H9 (cell line): ENCODE measurements around the gene NLRP4. TPM values are rescaled to one million over a fixed set of nuclear protein-coding genes. Genes with fewer than 3 reads are reported as not detected.
"Not testable (repeated sequence)": the region's sequence is repeated elsewhere in the genome, so short reads cannot be mapped to it uniquely, and the experiment has no call there.

Experiments used
- DNase-seq: peaks from one replicate; pipeline ENCODE4 v3.0.0-alpha.2; 2017
- H2AFZ ChIP-seq: one replicate; pipeline ENCODE4 v1.6.1; 2013; ENCODE audit warnings: mild to moderate bottlenecking, low read length, control low read depth, moderate library complexity
- H2AK5ac ChIP-seq: 2 replicates; pipeline ENCODE4 v1.6.1; 2013; ENCODE audit warnings: low read length, control low read depth, mixed read lengths; ENCODE audit not compliant: insufficient read length
- H2BK120ac ChIP-seq: one replicate; pipeline ENCODE4 v1.6.1; 2013; ENCODE audit warnings: low read depth, mild to moderate bottlenecking, low read length, control low read depth, inconsistent platforms; ENCODE audit not compliant: poor library complexity, severe bottlenecking
- H2BK12ac ChIP-seq: 2 replicates; pipeline ENCODE4 v1.6.1; 2013; ENCODE audit warnings: low read length, control low read depth, mixed read lengths, low read depth; ENCODE audit not compliant: insufficient read length
- H2BK15ac ChIP-seq: 2 replicates; pipeline ENCODE4 v1.6.1; 2013; ENCODE audit warnings: low read depth, low read length, control low read depth
- H2BK20ac ChIP-seq: one replicate; pipeline ENCODE4 v1.6.1; 2013; ENCODE audit warnings: low read depth, mild to moderate bottlenecking, low read length, control low read depth, inconsistent platforms; ENCODE audit not compliant: poor library complexity, severe bottlenecking
- H2BK5ac ChIP-seq: 2 replicates; pipeline ENCODE4 v1.6.1; 2013; ENCODE audit warnings: low read length, control low read depth, mixed read lengths; ENCODE audit not compliant: insufficient read length
- H3K14ac ChIP-seq: 2 replicates; pipeline ENCODE4 v1.6.1; 2013; ENCODE audit warnings: low read length, control low read depth; ENCODE audit not compliant: insufficient read depth
- H3K18ac ChIP-seq: 2 replicates; pipeline ENCODE4 v1.6.1; 2013; ENCODE audit warnings: low read depth, mild to moderate bottlenecking, mixed read lengths, low read length, control low read depth; ENCODE audit not compliant: insufficient read length
- H3K23ac ChIP-seq: 2 replicates; pipeline ENCODE4 v1.6.1; 2013; ENCODE audit warnings: low read length, control low read depth, mixed read lengths, low read depth; ENCODE audit not compliant: insufficient read length
- H3K23me2 ChIP-seq: 2 replicates; pipeline ENCODE4 v1.6.1; 2013; ENCODE audit warnings: low read depth, mild to moderate bottlenecking, mixed read lengths, low read length, control low read depth; ENCODE audit not compliant: insufficient read length, poor library complexity, severe bottlenecking
- H3K27ac ChIP-seq: 2 replicates; pipeline ENCODE4 v1.5.1; 2013; ENCODE audit warnings: low read length, control low read depth, mixed read lengths, low read depth; ENCODE audit not compliant: insufficient read length
- H3K27me3 ChIP-seq: 2 replicates; pipeline ENCODE4 v1.6.1; 2013; ENCODE audit warnings: low read length, control low read depth, inconsistent platforms; ENCODE audit not compliant: insufficient read depth
- H3K4ac ChIP-seq: 2 replicates; pipeline ENCODE4 v1.6.1; 2013; ENCODE audit warnings: low read depth, mild to moderate bottlenecking, control low read depth, inconsistent platforms, low read length, moderate library complexity
- H3K4me1 ChIP-seq: 2 replicates; pipeline ENCODE4 v1.6.1; 2013; ENCODE audit warnings: low read length, control low read depth, inconsistent platforms; ENCODE audit not compliant: insufficient read depth
- H3K4me2 ChIP-seq: 2 replicates; pipeline ENCODE4 v1.6.1; 2013; ENCODE audit warnings: low read length, control low read depth, mixed read lengths; ENCODE audit not compliant: insufficient read length, insufficient read depth
- H3K56ac ChIP-seq: 2 replicates; pipeline ENCODE4 v1.6.1; 2013; ENCODE audit warnings: low read depth, mild to moderate bottlenecking, mixed read lengths, low read length, control low read depth; ENCODE audit not compliant: insufficient read length
- H3K79me1 ChIP-seq: 2 replicates; pipeline ENCODE4 v1.6.1; 2013; ENCODE audit warnings: low read depth, mild to moderate bottlenecking, moderate library complexity, low read length, control low read depth, inconsistent platforms; ENCODE audit not compliant: insufficient read depth, poor library complexity, severe bottlenecking
- H3K79me2 ChIP-seq: 2 replicates; pipeline ENCODE4 v1.6.1; 2013; ENCODE audit warnings: low read length, control low read depth, inconsistent platforms; ENCODE audit not compliant: insufficient read depth
- H3K9ac ChIP-seq: 2 replicates; pipeline ENCODE4 v1.6.1; 2013; ENCODE audit warnings: low read length, control low read depth, mixed read lengths; ENCODE audit not compliant: insufficient read length; ENCODE audit errors: extremely low read depth
- H3K9me3 ChIP-seq: one replicate; pipeline ENCODE4 v1.6.1; 2013; ENCODE audit warnings: low read depth, low read length, inconsistent platforms; ENCODE audit not compliant: control insufficient read depth
- H3T11ph ChIP-seq: one replicate; pipeline ENCODE4 v1.6.1; 2013; ENCODE audit warnings: mild to moderate bottlenecking, low read length, control low read depth, inconsistent platforms
- H4K20me1 ChIP-seq: one replicate; pipeline ENCODE4 v1.6.1; 2013; ENCODE audit not compliant: control insufficient read depth, insufficient read length, insufficient read depth
- H4K5ac ChIP-seq: 2 replicates; pipeline ENCODE4 v1.6.1; 2013; ENCODE audit warnings: low read depth, mild to moderate bottlenecking, mixed read lengths, low read length, control low read depth; ENCODE audit not compliant: insufficient read length
- H4K8ac ChIP-seq: replicated peaks from 2 replicates; pipeline ENCODE4 v1.6.1; 2013; ENCODE audit warnings: low read length, control low read depth, mixed read lengths, low read depth; ENCODE audit not compliant: insufficient read length
- H4K91ac ChIP-seq: 2 replicates; pipeline ENCODE4 v1.6.1; 2013; ENCODE audit warnings: low read depth, mild to moderate bottlenecking, moderate library complexity, mixed read lengths, low read length, control low read depth; ENCODE audit not compliant: insufficient read length
- H3K27ac Mint-ChIP-seq, 3 experiments: 2 replicates in 2 of 3; 3 replicates in 1 of 3; pipeline ENCODE4 v1.8.0; 2020 to 2021; ENCODE audit warnings: mixed read lengths in 3 of 3, mild to moderate bottlenecking in 1 of 3, moderate library complexity in 1 of 3
- H3K27me3 Mint-ChIP-seq: 2 replicates; pipeline ENCODE4 v1.8.0; 2021; ENCODE audit warnings: low read depth, mild to moderate bottlenecking, moderate library complexity, mixed read lengths
- H3K36me3 Mint-ChIP-seq, 3 experiments: 2 replicates in 2 of 3; 3 replicates in 1 of 3; pipeline ENCODE4 v1.8.0; 2020 to 2021; ENCODE audit warnings: low read depth in 3 of 3, mixed read lengths in 3 of 3; ENCODE audit not compliant: insufficient read depth in 1 of 3
- H3K4me1 Mint-ChIP-seq, 2 experiments: 2 replicates each; pipeline ENCODE4 v1.8.0; 2020; ENCODE audit warnings: mixed read lengths in 2 of 2
- H3K4me3 Mint-ChIP-seq, 2 experiments: 2 replicates in 1 of 2; 3 replicates in 1 of 2; pipeline ENCODE4 v1.8.0; 2020 to 2021; ENCODE audit warnings: mild to moderate bottlenecking in 2 of 2, mixed read lengths in 2 of 2, moderate library complexity in 1 of 2
- H3K9me3 Mint-ChIP-seq, 2 experiments: 2 replicates in 1 of 2; 3 replicates in 1 of 2; pipeline ENCODE4 v1.8.0; 2020; ENCODE audit warnings: mild to moderate bottlenecking in 2 of 2, mixed read lengths in 2 of 2, moderate library complexity in 1 of 2
- CTCF ChIP-seq: fragments of 200-600 bp; sonication (generic); conservative IDR thresholded peaks from 3 replicates; pipeline ENCODE4 v1.8.0; 2021; ENCODE audit warnings: antibody characterized with exemption, mild to moderate bottlenecking
- WGBS: extraction: QIAGEN DNeasy Blood & Tissue Kit; methylation state at CpG from one replicate; pipeline ENCODE4 v1.1.7; 2013; ENCODE audit warnings: missing lambda C conversion rate, low lambda C conversion rate, mixed read lengths; ENCODE audit not compliant: insufficient read length; ENCODE audit errors: extremely low coverage; 5-methylcytosine and 5-hydroxymethylcytosine counted together
- total RNA-seq: library from RNA; stranded (reverse); gene quantifications from 2 replicates; pipeline ENCODE4 v1.2.1, GENCODE V29; 2021

The NLRP4 gene
- total RNA-seq, 1 experiment from 2014 or later = not detected

DNA sequence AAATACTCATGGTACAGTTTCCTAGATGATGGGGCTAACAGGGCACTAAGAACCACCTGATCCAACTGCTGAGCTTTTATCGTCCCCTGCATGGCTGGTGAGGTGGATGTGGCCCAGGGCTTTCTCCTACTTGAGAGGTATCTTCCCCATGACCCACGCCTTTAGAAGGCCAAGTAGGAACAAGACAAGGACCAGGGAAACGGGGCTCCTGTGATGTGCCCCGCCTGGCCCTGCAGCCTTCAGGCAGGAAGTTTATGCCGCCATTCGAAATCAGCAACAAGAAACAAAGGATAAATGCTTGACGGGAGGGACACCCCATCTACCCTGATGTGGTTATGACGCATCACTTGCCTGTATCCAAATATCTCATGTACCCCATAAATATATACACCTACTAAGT, 91.7 kb downstream of the NLRP4 start:
- H2BK12ac ChIP-seq = no peak overlapping the region
- peaks cover 88% of the 10 kb centered on the region for H3K9me3 ChIP-seq
- H3K9ac ChIP-seq = no peak overlapping the region
- DNase-seq = no peak
- H2AK5ac ChIP-seq = no peak overlapping the region
- no peaks in the 10 kb centered on the region for H3K79me2 ChIP-seq
- peaks cover 93 to 95% of the 10 kb centered on the region in 2 experiments for H3K9me3 Mint-ChIP-seq
- no peaks in the 10 kb centered on the region for H3K27me3 ChIP-seq
- no peak overlapping the region for H3K27ac ChIP-seq
- no CpG with 5 or more reads among the region's 8 CpGs for WGBS
- H4K5ac ChIP-seq = no peak overlapping the region
- no peaks in the 10 kb centered on the region for H3K4me1 ChIP-seq
- no peak overlapping the region for H2BK5ac ChIP-seq
- H3K4me1 Mint-ChIP-seq = no peaks in the 10 kb centered on the region
- H3K4me2 ChIP-seq = no peak overlapping the region
- H3K4ac ChIP-seq = no peak overlapping the region
- H2BK15ac ChIP-seq = no peak overlapping the region
- no peak overlapping the region for H4K8ac ChIP-seq
- H3K27me3 Mint-ChIP-seq = no peaks in the 10 kb centered on the region
- no peak overlapping the region for H3K4me3 Mint-ChIP-seq
- no peaks in the 10 kb centered on the region for H3K79me1 ChIP-seq
- no peak overlapping the region for H3K23ac ChIP-seq
- H4K91ac ChIP-seq = no peak overlapping the region
- H2BK20ac ChIP-seq = no peak overlapping the region
- no peak overlapping the region for H2AFZ ChIP-seq
- H3K27ac Mint-ChIP-seq = no peak overlapping the region
- H3K56ac ChIP-seq = no peak overlapping the region
- no peak overlapping the region for H3K14ac ChIP-seq
- peaks cover 5 to 34% (median 14%) of the 10 kb centered on the region in 3 experiments; a peak in 5 of 7 replicates for H3K36me3 Mint-ChIP-seq
- no peak overlapping the region for H3K18ac ChIP-seq
- H2BK120ac ChIP-seq = no peak overlapping the region
- TF ChIP-seq CTCF = no peak
- no peaks in the 10 kb centered on the region for H3K23me2 ChIP-seq
- no peak overlapping the region for H3T11ph ChIP-seq
- H4K20me1 ChIP-seq = no peaks in the 10 kb centered on the region

GRCh38 chr19:55929258-55929657, 92.9 kb downstream of the NLRP4 start:
- H3K4me2 ChIP-seq, H2AK5ac ChIP-seq, H3K23me2 ChIP-seq, H4K20me1 ChIP-seq, H2BK12ac ChIP-seq, H3K4me3 Mint-ChIP-seq, H3K56ac ChIP-seq, H3K27ac Mint-ChIP-seq, H4K5ac ChIP-seq, H3T11ph ChIP-seq, H3K79me2 ChIP-seq, H3K79me1 ChIP-seq, H2AFZ ChIP-seq, H2BK15ac ChIP-seq, H3K4me1 Mint-ChIP-seq, H3K27me3 Mint-ChIP-seq, DNase-seq, H3K27me3 ChIP-seq, H2BK20ac ChIP-seq, H2BK120ac ChIP-seq, H3K14ac ChIP-seq, H3K4me1 ChIP-seq, H4K8ac ChIP-seq, H4K91ac ChIP-seq, H3K9ac ChIP-seq, H3K27ac ChIP-seq, H2BK5ac ChIP-seq, H3K23ac ChIP-seq, H3K18ac ChIP-seq, H3K4ac ChIP-seq: not testable (repeated sequence)
- no CpG with 5 or more reads among the region's 5 CpGs for WGBS
- Mint-ChIP-seq H3K9me3 (peaks cover 95 to 96% of the 10 kb centered on the region in 2 experiments), H3K36me3 (peaks cover 5 to 39% (median 18%) of the 10 kb centered on the region in 3 experiments; a peak in 6 of 7 replicates)
- H3K9me3 ChIP-seq = peaks cover 87% of the 10 kb centered on the region
